ENCODE measurements around the gene RNF112. TPM values are rescaled to one million over a fixed set of nuclear protein-coding genes. Genes with fewer than 3 reads are reported as not detected.

The RNF112 gene
- total and polyA plus RNA-seq, 2 of the 13 experiments (the other 11 are each of a cell fraction or from before 2014, with no cell fraction given): 0.05 TPM; not detected in 1

DNA sequence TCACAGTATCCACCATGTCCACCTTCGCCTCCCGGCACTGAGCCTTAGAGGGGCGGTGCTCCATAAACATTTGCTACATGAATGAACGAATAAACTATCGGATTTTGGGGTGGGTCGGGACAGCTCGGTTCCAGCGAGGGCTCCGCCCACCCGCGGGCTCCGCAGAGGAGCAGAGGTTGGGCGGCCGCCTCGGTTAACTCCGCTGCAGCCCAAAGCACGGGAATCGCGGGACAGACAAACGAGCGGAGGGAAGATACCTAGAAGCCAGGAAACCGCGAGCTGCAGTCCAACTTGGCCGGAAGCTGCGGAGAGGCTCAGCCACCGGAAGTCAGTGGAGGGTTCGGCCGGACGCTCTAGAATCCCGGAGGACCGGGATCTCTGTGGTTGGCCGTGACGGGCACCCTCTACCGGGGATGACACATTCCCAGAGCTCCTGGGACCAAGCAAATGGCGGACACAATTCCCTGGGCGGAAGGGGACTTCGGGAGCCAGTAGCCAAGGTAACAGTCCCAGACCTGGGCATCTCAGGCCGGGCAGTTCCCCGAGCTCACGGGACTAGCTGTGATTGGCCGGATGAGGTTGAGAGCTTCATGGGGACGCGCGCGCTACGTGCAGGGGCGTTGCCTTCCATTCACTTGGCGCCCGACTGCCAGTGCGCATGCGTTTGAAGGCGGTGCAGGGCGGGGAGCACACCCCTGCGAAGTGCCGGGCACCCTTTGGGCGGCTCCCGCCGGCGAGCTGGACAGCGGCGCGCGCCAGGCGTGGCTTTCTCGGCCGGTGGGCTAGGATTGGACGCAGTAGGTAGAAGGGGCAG, 33.2 kb upstream of the RNF112 start (continued):
- TF ChIP-seq NPAS2 (CRISPR knock-in tag; IDR thresholded peaks at IDR 0.05; ENCODE audit: borderline replicate concordance): no peak
- TF ChIP-seq KDM1A (CRISPR knock-in tag; IDR thresholded peaks at IDR 0.05): 0 out of 2 replicates have a peak, but pooled peaks have one; percentile 47
- TF ChIP-seq DDIT3 (CRISPR knock-in tag; IDR thresholded peaks at IDR 0.05): no peak
- TF ChIP-seq ZFP90 (CRISPR knock-in tag; IDR thresholded peaks at IDR 0.05; ENCODE audit: borderline replicate concordance): peak; percentile 86; the same call in 1 of the 2 replicates
- TF ChIP-seq PRPF4 (IDR thresholded peaks at IDR 0.05; ENCODE audit: low read depth, low read length, poor library complexity, severe bottlenecking): no peak
- TF ChIP-seq TOPORS (CRISPR knock-in tag; IDR thresholded peaks at IDR 0.05): 0 out of 2 replicates have a peak, but pooled peaks have one; percentile 31
- no peak for TF ChIP-seq JDP2 (CRISPR knock-in tag; IDR thresholded peaks at IDR 0.05; ENCODE audit: borderline replicate concordance)
- TF ChIP-seq TCF12 (IDR thresholded peaks at IDR 0.05): no peak
- no peak for TF ChIP-seq TCF12 (CRISPR knock-in tag; IDR thresholded peaks at IDR 0.05)
- TF ChIP-seq ZBTB26 (CRISPR knock-in tag; IDR thresholded peaks at IDR 0.05; ENCODE audit: borderline replicate concordance): no peak
- TF ChIP-seq MEIS1 (CRISPR knock-in tag; IDR thresholded peaks at IDR 0.05; ENCODE audit: borderline replicate concordance): peak; percentile 94
- no peak for TF ChIP-seq RFX5 (IDR thresholded peaks at IDR 0.05; ENCODE audit: low read depth, low read length)
- TF ChIP-seq HOXA7 (CRISPR knock-in tag; IDR thresholded peaks at IDR 0.05): no peak
- TF ChIP-seq, protein P1, sequence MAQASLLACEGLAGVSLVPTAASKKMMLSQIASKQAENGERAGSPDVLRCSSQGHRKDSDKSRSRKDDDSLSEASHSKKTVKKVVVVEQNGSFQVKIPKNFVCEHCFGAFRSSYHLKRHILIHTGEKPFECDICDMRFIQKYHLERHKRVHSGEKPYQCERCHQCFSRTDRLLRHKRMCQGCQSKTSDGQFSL (CRISPR knock-in tag; IDR thresholded peaks at IDR 0.05): no peak
- no peak for TF ChIP-seq PPARG (CRISPR knock-in tag; conservative IDR thresholded peaks at IDR 0.05)
- TF ChIP-seq MXI1 (IDR thresholded peaks at IDR 0.05; ENCODE audit: borderline replicate concordance, low read depth, low read length): peak; percentile 74; the same call in 1 of the 3 replicates
- TF ChIP-seq LRRFIP1 (CRISPR knock-in tag; conservative IDR thresholded peaks at IDR 0.05): no peak
- TF ChIP-seq TFDP2 (CRISPR knock-in tag; IDR thresholded peaks at IDR 0.05): peak; percentile 62
- TF ChIP-seq CSRNP1 (CRISPR knock-in tag; IDR thresholded peaks at IDR 0.05): no peak; the same call in 1 of the 2 replicates
- no peak for TF ChIP-seq NFRKB (IDR thresholded peaks at IDR 0.05)
- TF ChIP-seq DPF2 (CRISPR knock-in tag; IDR thresholded peaks at IDR 0.05; ENCODE audit: borderline replicate concordance, low read depth): no peak

Measured in HepG2 (cell line).